Measurements from ENCODE around the gene ZSWIM1.

GRCh38 chr20:45834797-45835161, 46.2 kb upstream of the ZSWIM1 start:
- no peak for TF ChIP-seq CTCF (IDR thresholded peaks at IDR 0.05; ENCODE audit: insufficient read depth, low read depth, low read length)
- TF ChIP-seq EZH2 (IDR thresholded peaks at IDR 0.05; ENCODE audit: insufficient read depth, low read length) = no peak
